GM23338 (cell line): ENCODE data around the gene FGD4. TPM values are rescaled to one million over a fixed set of nuclear protein-coding genes. Genes with fewer than 3 reads are reported as not detected.

Source experiments
- ATAC-seq: fragments of 200-7000 bp; cut with Tn5 transposase; 3 replicates; pipeline ENCODE4 v1.9.1; 2020
- DNase-seq: peaks from one replicate; pipeline ENCODE4 v3.0.0-alpha.2; 2015; ENCODE audit warnings: low spot score
- H2AFZ ChIP-seq: fragments of 200-600 bp; sonication (generic); 2 replicates; pipeline ENCODE4 v1.8.0; 2016; ENCODE audit warnings: antibody characterized with exemption, mild to moderate bottlenecking, moderate library complexity
- H3F3A ChIP-seq: fragments of 200-600 bp; sonication (generic); replicated peaks from 2 replicates; pipeline ENCODE4 v1.8.0; 2017; ENCODE audit warnings: antibody characterized with exemption, mixed run types, low read depth
- H3K27ac ChIP-seq: fragments of 200-600 bp; sonication (generic); 2 replicates; pipeline ENCODE4 v1.6.1; 2016; ENCODE audit warnings: low read depth
- H3K27me3 ChIP-seq: fragments of 200-600 bp; sonication (generic); 2 replicates; pipeline ENCODE4 v1.8.0; 2016; ENCODE audit warnings: mild to moderate bottlenecking, mixed run types, moderate library complexity; ENCODE audit not compliant: insufficient read depth
- H3K36me3 ChIP-seq: fragments of 200-600 bp; sonication (generic); 2 replicates; pipeline ENCODE4 v1.8.0; 2016; ENCODE audit warnings: mild to moderate bottlenecking; ENCODE audit not compliant: insufficient read depth
- H3K4me1 ChIP-seq: fragments of 200-600 bp; sonication (generic); 2 replicates; pipeline ENCODE4 v1.8.0; 2016; ENCODE audit warnings: mild to moderate bottlenecking, moderate library complexity; ENCODE audit not compliant: insufficient read depth
- H3K4me2 ChIP-seq: fragments of 200-600 bp; sonication (generic); 2 replicates; pipeline ENCODE4 v1.7.1; 2017; ENCODE audit warnings: mixed run types
- H3K4me3 ChIP-seq: fragments of 200-600 bp; sonication (generic); 2 replicates; pipeline ENCODE4 v1.6.1; 2016; ENCODE audit warnings: mixed run types
- H3K79me2 ChIP-seq: fragments of 200-600 bp; sonication (generic); replicated peaks from 2 replicates; pipeline ENCODE4 v1.8.0; 2017; ENCODE audit warnings: mild to moderate bottlenecking; ENCODE audit not compliant: insufficient read depth
- H3K9me2 ChIP-seq: fragments of 200-600 bp; sonication (generic); 2 replicates; pipeline ENCODE4 v1.8.0; 2017; ENCODE audit not compliant: insufficient read depth
- H4K20me1 ChIP-seq: fragments of 200-600 bp; sonication (generic); replicated peaks from 2 replicates; pipeline ENCODE4 v1.8.0; 2017; ENCODE audit warnings: mild to moderate bottlenecking; ENCODE audit not compliant: insufficient read depth
- H3K27ac Mint-ChIP-seq: 2 replicates; pipeline ENCODE4 v1.8.0; 2020; ENCODE audit warnings: inconsistent platforms, mild to moderate bottlenecking, moderate library complexity, mixed read lengths
- H3K27me3 Mint-ChIP-seq: 3 replicates; pipeline ENCODE4 v1.8.0; 2022; ENCODE audit warnings: low read depth, mild to moderate bottlenecking, moderate library complexity, mixed read lengths, inconsistent platforms; ENCODE audit not compliant: insufficient read depth, poor library complexity
- H3K36me3 Mint-ChIP-seq: 3 replicates; pipeline ENCODE4 v1.8.0; 2021; ENCODE audit warnings: low read depth, mild to moderate bottlenecking, inconsistent platforms, moderate library complexity, mixed read lengths
- H3K4me1 Mint-ChIP-seq: 3 replicates; pipeline ENCODE4 v1.8.0; 2020; ENCODE audit warnings: mild to moderate bottlenecking, inconsistent platforms, mixed read lengths
- H3K4me3 Mint-ChIP-seq: 3 replicates; pipeline ENCODE4 v1.8.0; 2021; ENCODE audit warnings: moderate library complexity, mild to moderate bottlenecking, inconsistent platforms, mixed read lengths
- H3K9me3 Mint-ChIP-seq: 3 replicates; pipeline ENCODE4 v1.8.0; 2020; ENCODE audit warnings: moderate library complexity, mild to moderate bottlenecking, inconsistent platforms, mixed read lengths
- CREB1 ChIP-seq: fragments of 250-450 bp; sonication (Bioruptor Pico); IDR thresholded peaks from 2 replicates; pipeline ENCODE4 v1.5.0; 2020; ENCODE audit warnings: low read depth, mild to moderate bottlenecking, moderate library complexity
- CTCF ChIP-seq, 2 experiments: fragments of 200-600 bp in 1 of 2; sonication (generic) in 1 of 2; conservative IDR thresholded peaks; 2 replicates each; pipeline versions ENCODE4 v1.5.1 to v1.6.1; 2016 to 2017; ENCODE audit warnings: antibody characterized with exemption in 2 of 2, low read depth in 2 of 2, mild to moderate bottlenecking in 2 of 2, moderate library complexity in 1 of 2
- ETS1 ChIP-seq: IDR thresholded peaks from 2 replicates; pipeline ENCODE4 v1.6.1; 2016; ENCODE audit warnings: antibody characterized with exemption
- REST ChIP-seq: IDR thresholded peaks from one replicate; pipeline ENCODE4 v1.6.1; 2018; ENCODE audit warnings: antibody characterized with exemption; ENCODE audit not compliant: unreplicated experiment
- ZNF114 ChIP-seq: fragments of 250-450 bp; sonication (Bioruptor Pico); IDR thresholded peaks from 2 replicates; pipeline ENCODE4 v1.5.0; 2020; ENCODE audit warnings: mild to moderate bottlenecking, moderate library complexity
- polyA plus RNA-seq: library from polyadenylated mRNA; unstranded; fragments of >200 nt; fragmentation: Nextera tagmentation; extraction: Ambion mirVana; gene quantifications from 2 replicates; pipeline ENCODE4 v1.2.1, GENCODE V29; 2016
- total RNA-seq: library from RNA; depleted of rRNA; stranded (reverse); fragments of >200 nt; shearing (Covaris generic); gene quantifications from 2 replicates; pipeline ENCODE4 v1.2.3, GENCODE V29; 2014

FGD4 gene
- total and polyA plus RNA-seq, 2 experiments from 2014 or later, result 24.3 to 54.3 TPM

- TF ChIP-seq ETS1 (no peak), CREB1 (CRISPR knock-in tag) (no peak), ZNF114 (CRISPR knock-in tag) (no peak)
These were observed 91.4 kb downstream of the FGD4 start (continued) for GRCh38 chr12:32490801-32491200.

- Mint-ChIP-seq H3K27me3 (no peaks in the 10 kb centered on the region), H3K4me1 (peaks cover 34% of the 10 kb centered on the region)
These were observed 93.9 kb downstream of the FGD4 start for GRCh38 chr12:32493282-32493681.

More at GRCh38 chr12:32493282-32493681, 93.9 kb downstream of the FGD4 start:
- ATAC-seq (peak; percentile 61), DNase-seq (no peak)
- no peaks in the 10 kb centered on the region for H3K36me3 Mint-ChIP-seq
- peaks cover 99% of the 10 kb centered on the region for H3K79me2 ChIP-seq
- H3K36me3 ChIP-seq, result no peaks in the 10 kb centered on the region
- no peak overlapping the region for H3K4me3 Mint-ChIP-seq
- H3K4me3 ChIP-seq, result no peak overlapping the region
- H3K4me1 ChIP-seq, result peaks cover 12% of the 10 kb centered on the region
- no peaks in the 10 kb centered on the region for H3K27me3 ChIP-seq
- TF ChIP-seq ZNF114 (CRISPR knock-in tag), result no peak
- no peak for TF ChIP-seq ETS1
- no peak for TF ChIP-seq REST
- no peak for TF ChIP-seq CTCF (conservative IDR thresholded peaks at IDR 0.05; ENCODE audit: low read depth in 2 of 2)
- H4K20me1 ChIP-seq, result peaks cover 17% of the 10 kb centered on the region
- no peak overlapping the region for H3K4me2 ChIP-seq
- no peak overlapping the region for H2AFZ ChIP-seq
- H3K27ac Mint-ChIP-seq, result no peak overlapping the region
- H3K27ac ChIP-seq, result peak overlapping the region; percentile 41
- no peaks in the 10 kb centered on the region for H3F3A ChIP-seq
- H3K9me2 ChIP-seq, result no peaks in the 10 kb centered on the region
- H3K9me3 Mint-ChIP-seq, result no peaks in the 10 kb centered on the region
